HG02840 (cell line): Measurements from ENCODE around the gene LENG1.

Experiments used
- ATAC-seq: cut with Tn5 transposase; IDR thresholded peaks from one replicate; pipeline ENCODE4 v1.9.1; 2021; ENCODE audit warnings: mild to moderate bottlenecking, moderate library complexity, moderate number of reproducible peaks; ENCODE audit not compliant: unreplicated experiment, low FRiP score

Gene LENG1

GRCh38 chr19:54121259-54121658, 38.3 kb downstream of the LENG1 start:
- ATAC-seq, result no peak

DNA sequence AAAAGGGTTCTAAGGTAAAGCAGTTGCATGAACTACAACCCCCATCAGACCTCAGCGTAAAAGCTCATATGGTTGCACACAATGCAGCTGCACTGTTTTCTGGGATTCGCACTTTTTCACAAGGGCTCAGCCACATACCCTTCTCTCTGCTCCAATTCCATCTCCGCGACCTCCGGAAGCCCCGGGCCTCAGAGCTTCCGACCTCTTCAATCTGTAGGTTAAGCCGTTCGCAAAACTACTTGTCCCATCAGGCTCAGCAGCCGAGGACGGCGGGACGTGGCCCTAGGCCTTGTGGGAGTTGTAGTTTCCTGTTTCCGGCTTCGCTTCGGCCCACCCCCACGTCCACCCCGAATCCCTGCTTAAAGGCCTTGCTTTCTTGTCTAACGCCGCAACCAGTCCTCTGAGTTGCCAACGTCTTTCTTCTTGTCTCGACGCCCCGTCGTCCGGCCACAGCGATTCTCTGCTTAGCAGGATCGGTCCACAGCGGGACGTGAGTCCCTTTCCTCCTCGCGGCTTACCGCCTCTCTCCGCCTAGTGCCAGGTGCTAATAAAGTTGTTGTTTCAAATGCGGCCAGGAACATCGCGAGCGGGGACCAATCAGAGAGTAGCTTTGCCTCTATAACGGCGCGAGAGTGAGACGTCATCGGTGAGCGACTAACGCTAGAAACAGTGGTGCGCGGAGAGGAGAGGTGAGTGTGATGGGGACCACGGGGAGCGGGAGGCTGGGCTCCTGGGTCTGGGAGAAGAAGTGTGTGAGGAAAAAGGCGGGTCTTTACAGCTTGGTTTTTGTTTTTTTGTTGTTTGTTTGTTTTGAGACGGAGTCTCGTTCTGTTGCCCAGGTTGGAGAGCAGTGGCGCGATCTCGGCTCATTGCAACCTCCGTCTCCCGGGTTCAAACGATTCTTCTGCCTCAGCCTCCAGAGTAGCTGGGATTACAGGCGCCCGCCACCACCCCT, 44.1 kb downstream of the LENG1 start, which contains the start of the genes PRPF31 and TFPT:
Gene PRPF31, plus strand, starts transcription at position 646 of the 955 bp plus-strand sequence. CDS start 2,525 bp downstream, outside the sequence.
Gene TFPT, minus strand, starts transcription at position 549 of the 955 bp plus-strand sequence. Its CDS starts 388 bp downstream, at position 161.
- peak; percentile 82 for ATAC-seq

- no peak for ATAC-seq
Measured at GRCh38 chr19:54114340-54115108, 45.0 kb downstream of the LENG1 start.

DNA sequence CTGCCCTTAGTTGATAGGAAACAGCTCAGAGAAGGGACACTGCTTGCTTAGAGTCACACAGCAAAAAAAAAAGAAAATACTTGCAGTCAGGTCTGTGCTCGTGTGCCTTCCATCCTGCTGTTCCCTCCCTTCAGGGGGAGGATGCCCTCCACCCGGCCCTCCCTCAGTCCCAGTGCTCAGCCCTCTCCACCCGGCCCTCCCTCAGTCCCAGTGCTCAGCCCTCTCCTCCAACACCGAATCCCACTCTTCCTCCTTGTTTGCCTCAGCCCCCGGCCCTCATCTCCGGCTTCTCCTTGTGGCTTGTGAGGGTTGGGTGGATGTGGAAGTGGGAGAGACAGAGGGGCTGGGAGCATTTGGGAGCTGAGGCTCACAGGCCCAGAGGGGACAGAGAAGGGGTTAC, 49.9 kb downstream of the LENG1 start:
- no peak for ATAC-seq

- ATAC-seq, result no peak
Measured at GRCh38 chr19:54108496-54108895, 51.0 kb downstream of the LENG1 start.

- ATAC-seq, result no peak
Measured at GRCh38 chr19:54107876-54108490, 51.5 kb downstream of the LENG1 start.

DNA sequence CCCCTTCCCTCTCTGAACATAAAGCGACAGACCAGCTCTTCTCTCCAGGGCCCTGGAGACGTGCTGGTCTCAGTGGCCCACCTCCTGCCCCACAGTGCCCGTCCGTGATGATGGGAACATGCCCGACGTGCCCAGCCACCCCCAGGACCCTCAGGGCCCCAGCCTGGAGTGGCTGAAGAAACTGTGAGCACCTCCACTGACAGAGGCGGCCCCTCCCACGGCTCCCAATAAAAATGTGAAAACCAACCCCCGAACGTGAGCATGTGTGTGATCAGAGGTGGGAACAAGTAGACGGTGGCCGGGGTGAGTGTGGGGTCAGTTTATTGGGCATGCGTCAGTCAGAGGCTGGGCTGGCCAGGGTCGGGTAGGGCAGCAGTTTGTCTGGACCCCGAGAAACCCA, 52.8 kb downstream of the LENG1 start:
- ATAC-seq, result no peak

DNA sequence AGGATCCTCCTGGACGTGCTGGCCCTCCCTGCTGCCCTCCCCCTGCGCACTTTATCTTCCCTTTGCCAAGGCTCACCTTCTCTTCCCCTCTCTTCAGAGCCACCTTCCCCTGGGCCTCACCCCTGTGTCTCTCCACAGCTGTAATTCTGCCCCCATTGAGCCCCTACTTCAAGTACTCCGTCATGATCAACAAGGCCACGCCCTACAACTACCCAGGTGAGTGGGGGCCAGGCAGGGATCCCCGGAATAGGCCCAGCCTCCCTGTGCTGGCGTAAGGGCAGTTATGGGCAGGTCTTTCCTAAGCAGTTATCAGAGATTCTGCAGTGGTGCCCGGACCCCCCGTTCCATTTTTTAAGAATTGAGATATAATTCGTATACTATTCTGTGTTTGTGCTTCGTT, 53.7 kb downstream of the LENG1 start:
- no peak for ATAC-seq
